ENCODE measurements around the gene TSR1.

GRCh38 chr17:2346475-2346874, 10.2 kb upstream of the TSR1 start:
- TF ChIP-seq CTCF (IDR thresholded peaks at IDR 0.05): no peak
- no peak for TF ChIP-seq POLR2A (IDR thresholded peaks at IDR 0.05)
- no peak for TF ChIP-seq EP300 (IDR thresholded peaks at IDR 0.05; ENCODE audit: low read depth)
- TF ChIP-seq POLR2AphosphoS5 (IDR thresholded peaks at IDR 0.05): no peak
